Measurements from ENCODE around the gene PTGFRN. TPM values are rescaled to one million over a fixed set of nuclear protein-coding genes. Genes with fewer than 3 reads are reported as not detected.
A peak's percentile ranks its signal among the peaks of the same experiment; 100 is the strongest.
"Not testable (repeated sequence)": the region's sequence is repeated elsewhere in the genome, so short reads cannot be mapped to it uniquely, and the experiment has no call there.

The PTGFRN gene
- total RNA-seq (ENCODE audit: insufficient read depth, low replicate concordance), result 75.8 TPM

DNA sequence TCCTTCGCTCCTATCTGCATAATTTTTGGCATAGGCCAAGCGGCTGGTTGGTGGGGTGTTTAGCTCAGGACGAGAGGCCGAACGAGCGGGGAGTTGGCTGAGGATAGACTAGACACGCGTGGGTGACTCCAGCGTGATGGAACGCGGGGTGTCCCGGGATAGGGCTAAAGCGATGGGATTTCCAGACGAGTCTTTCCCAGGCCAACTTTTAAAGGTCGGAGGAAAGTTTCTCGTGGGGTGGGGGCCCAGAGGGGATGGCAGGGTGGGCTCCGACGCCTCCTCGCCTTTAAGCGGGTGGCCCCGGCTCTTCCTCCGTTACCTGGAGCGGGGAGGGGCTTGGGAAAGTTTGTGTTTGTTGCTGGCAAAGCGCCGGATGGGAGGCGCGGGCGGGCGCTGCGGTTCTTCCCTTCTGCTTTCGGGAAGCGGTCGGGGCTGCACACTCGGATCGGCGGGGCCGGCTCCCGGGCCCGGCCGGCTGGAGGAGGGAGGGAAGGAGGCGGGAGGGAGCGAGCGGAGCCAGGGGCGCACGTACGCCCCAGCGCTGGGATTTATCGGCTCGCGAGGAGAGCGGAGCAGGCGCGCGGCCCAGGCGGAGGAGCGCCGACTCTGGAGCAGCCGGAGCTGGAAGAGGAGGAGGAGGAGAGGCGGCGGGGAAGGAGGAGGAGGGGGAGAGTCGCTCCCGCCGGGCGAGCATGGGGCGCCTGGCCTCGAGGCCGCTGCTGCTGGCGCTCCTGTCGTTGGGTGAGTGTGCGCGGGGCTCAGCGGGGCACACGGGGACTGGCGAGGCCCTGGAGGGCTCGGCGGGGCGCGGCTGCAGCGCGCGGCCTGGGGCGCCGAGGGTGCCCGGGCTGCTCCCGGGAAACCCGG, at the start of gene PTGFRN:
Gene PTGFRN (plus strand): TSS at position 405 of the 867 bp plus-strand sequence. CDS start 288 bp downstream, at position 693.
- peak; percentile 82 for DNase-seq (ENCODE audit: low spot score)

- DNase-seq (ENCODE audit: low spot score), result not testable (repeated sequence)
These were observed 49.5 kb upstream of the PTGFRN start for GRCh38 chr1:116860167-116860566.

GRCh38 chr1:116861137-116861536, 48.6 kb upstream of the PTGFRN start:
- DNase-seq (ENCODE audit: low spot score), result no peak

DNA sequence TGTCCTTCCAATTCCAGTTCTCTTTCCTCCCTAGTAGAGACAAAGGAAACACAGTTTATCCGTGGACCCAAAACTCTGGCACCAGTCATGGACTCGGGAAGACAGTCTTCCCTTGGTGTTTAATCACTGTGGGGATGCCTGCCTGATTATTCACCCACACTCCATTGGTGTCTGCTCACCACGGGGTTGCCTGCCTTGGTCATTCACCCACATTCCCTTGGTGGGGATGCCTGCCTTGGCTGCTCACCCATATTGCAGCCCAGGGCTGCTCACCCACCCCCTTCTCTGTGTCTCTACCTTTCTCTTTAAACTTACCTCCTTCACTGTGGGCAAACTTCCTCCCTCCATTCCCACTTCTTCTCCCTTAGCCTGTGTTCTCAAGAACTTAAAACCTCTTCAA, 46.7 kb upstream of the PTGFRN start:
- DNase-seq (ENCODE audit: low spot score), result not testable (repeated sequence)

DNA sequence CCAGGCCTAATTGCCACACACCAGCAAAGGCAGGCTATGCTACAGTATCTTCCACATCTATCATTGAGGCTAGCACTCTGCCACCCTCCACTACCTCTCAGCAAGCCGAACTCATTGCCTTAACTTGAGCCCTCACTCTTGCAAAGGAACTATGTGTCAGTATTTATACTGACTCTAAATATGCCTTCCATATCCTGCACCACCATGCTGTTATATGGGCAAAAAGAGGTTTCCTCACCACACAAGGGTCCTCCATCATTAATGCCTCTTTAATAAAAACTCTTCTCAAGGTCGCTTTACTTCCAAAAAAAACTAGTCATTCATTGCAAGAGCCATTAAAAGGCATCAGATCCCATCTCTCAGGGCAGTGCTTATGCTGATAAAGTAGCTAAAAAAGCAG, 43.2 kb upstream of the PTGFRN start:
- not testable (repeated sequence) for DNase-seq (ENCODE audit: low spot score)

DNA sequence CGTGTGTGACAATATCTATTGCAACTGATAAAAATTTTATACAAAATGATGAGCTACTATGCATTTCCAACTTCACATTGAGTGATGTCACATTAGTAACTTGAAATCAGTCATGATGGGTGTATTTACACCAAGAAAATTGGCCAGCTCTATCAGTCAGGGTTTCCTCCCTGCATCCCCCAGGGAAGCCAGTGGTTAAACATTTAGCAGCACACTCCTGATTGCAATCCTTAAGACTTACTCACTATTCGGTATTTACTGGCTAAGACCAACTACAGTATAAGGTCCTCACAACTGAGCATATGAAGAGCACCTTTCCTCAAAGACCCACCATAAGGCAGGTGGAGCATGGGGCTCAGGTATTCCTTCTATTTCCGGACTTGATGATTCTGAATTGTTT, 41.3 kb upstream of the PTGFRN start:
- DNase-seq (ENCODE audit: low spot score), result no peak

GRCh38 chr1:116869611-116870010, 40.1 kb upstream of the PTGFRN start:
- DNase-seq (ENCODE audit: low spot score), result no peak

- no peak for DNase-seq (ENCODE audit: low spot score)
These were observed 39.4 kb upstream of the PTGFRN start for GRCh38 chr1:116870300-116870699.

DNA sequence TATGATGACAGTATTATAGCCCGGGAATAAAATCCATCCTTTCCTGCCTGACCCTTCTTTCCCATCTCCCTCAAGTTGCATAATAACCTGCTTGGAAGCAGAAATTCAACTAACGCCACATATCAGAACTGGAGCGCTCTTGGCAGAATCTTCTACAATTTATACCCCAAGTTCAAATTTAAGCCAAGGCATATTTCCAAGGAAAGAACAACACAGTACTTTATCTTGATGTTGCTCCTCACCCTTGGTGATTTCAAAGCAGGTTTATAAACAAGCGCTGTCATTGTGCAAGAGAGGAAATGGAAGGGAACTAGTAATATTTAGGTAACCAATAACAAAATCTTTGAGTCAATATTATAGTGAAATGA, 38.0 kb upstream of the PTGFRN start:
- DNase-seq (ENCODE audit: low spot score), result no peak

GRCh38 chr1:116873680-116874271, 35.9 kb upstream of the PTGFRN start:
- DNase-seq (ENCODE audit: low spot score), result no peak

DNA sequence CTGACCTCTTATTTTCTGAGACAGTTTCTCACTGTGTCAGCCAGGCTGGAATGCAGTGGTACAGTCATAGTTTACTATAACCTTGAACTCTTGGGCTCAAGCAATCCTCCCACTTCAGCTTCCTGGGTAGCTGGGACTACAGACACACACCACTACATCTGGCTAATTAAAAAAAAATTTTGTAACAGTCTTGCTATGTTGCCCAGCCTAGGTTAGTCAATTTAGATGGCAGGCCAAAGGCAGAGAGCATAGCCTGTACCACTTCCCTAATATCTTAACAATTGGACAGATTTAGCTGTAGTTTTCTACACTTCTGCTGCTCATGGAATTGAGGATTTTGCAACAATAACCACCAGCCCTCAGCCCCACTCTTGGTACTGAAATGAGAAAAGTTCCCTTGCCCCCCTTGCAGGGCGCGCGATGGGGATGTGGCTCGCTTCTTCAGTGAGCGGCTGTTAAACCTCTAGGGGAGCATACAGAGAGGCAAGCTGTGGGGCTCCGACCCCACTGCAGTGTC, 34.9 kb upstream of the PTGFRN start:
- DNase-seq (ENCODE audit: low spot score), result no peak

- DNase-seq (ENCODE audit: low spot score), result no peak
These were observed 34.3 kb upstream of the PTGFRN start for GRCh38 chr1:116875391-116875790.

- DNase-seq (ENCODE audit: low spot score), result not testable (repeated sequence)
These were observed 33.8 kb upstream of the PTGFRN start for GRCh38 chr1:116875946-116876345.

DNA sequence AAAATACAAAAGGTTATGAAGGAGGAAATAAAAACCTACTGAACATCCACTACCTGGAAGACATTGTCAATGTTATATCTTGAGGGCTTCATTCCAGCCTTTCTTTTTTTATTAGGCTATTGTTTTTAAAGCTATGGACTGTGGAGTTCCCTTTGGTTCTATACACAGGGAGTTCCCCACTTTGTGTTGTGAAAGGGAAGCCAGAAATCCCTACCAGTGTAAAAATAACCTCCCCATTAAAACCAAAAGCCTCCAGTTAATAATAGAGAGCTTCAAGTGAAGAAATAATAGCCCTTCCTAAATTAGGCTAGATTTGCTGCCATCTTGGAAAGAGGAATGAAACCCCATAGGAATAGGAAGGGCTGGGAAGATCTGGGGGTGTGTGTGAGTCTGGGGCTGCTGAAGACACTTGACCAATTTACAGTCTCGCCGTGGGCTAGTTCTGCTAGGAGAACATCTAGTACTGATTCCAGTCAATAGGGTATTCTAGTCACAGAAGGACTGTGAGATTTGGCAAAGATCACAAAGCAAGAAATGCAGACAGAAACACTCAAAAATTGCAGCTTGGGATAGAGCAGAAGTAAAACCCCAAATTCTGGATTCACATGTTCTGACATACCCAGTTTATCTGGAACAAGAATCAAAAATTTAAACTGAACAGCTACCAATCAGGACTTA, 32.4 kb upstream of the PTGFRN start:
- DNase-seq (ENCODE audit: low spot score), result peak; percentile 34

DNA sequence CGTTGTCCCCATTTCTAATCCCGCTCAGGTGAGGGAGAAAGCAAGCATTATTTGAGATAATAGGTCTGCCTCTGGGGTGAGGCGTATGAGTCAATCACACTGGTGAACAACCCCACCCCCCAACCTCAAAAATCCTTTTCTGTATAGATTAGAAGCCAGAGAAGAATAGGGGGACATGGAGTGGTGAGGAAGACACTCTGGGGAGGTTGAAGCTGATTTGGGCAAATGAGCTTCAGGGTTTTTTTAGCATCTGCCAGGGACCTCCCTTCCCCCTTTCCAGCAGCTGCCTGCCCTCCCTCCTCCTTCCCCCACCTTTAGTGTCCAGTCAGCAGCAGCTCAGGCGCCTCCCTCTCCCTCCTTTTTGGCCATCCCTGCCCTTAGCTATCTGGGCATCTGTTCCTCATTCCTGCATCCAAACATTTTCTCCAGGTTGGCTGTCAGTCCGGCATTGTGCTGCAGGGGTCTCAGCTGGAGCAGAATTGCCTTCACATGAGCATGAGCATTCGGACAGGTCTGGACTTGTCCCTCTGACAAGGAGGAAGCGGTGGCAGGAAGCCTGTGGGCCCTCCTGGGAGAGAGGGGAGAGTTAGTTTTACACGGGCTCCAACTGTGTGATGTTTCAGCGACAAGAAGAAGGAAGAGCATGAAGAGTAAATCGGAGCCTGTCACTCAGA, 30.8 kb upstream of the PTGFRN start:
- DNase-seq (ENCODE audit: low spot score), result peak; percentile 73

DNA sequence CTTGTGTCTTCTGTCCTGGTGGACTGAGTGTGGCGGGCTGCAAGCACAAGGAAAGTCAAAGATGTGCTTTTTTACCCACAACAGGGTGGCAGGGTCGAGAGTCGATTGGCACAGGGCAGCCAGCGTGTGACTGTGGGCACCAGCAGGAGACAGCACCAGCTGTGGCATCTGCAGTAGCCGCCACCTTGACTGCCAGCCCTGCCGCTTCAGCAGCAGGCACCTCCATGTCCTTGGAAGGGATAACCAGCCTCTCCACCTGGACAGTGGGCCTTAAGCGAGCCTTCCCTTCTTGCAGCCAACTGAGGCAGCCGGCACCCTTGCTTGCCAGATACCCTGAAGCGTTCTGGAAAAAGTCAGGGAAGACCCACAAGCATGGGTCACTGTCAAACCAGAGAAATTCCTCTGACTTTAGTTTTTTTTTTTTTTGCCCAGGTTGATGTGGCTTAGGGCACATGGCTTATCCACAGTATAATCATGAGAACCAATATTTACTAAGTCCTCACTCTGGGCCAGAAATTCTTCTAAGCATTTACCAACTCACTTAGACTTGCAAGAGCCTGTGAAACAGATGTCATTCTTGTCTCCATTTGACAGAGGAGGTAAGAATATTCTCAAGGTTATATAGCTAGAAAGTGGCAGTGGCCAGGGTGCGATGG, 30.1 kb upstream of the PTGFRN start:
- no peak for DNase-seq (ENCODE audit: low spot score)

DNA sequence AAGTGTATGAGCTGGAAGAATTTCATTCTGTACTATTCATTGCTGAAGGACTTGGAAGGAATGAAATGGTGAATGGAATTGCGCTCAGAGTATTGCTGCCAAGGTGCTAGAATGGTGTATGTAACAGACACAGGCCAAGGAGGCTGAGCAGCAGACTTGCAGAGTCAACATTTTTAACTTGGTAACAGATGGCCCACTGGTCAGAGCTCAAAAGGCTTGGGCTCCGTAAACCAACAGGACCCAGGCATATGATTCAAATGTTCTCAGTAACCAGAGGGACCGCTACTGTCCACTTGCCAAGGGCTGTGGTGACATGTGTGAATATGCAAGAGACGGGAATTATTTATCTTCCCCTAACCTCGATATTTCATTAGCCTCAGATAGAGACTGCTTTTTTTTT, 28.8 kb upstream of the PTGFRN start:
- DNase-seq (ENCODE audit: low spot score), result no peak

DNA sequence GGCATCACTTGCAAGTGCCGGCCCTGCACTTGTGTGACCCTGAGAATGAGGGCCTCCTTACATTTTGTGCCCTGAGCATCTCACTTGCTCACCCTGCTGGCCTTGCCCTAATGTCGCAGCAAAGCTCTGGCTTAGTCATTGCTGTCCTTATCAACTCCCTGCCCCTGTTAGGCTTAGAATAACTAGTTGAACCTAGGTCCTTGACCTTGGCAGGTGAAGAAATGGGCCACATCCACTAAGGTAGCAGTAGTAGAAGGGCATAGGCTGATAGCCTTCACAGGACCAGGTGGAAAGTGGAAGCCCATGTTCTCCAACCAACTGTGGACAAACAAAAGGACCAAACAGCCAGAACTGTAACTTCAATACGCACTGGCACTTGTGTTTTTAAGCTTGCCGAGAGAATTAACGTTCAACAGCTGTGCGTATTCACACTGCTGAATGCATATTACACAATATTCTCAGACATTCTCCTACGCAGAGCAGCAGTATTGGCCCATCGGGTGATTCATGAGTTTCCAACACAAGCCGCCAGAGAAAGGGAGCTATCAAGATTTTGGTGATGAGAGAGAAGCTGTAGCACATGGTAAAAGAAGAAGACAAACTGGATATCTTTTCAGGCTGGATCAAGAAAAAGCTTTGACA, 27.7 kb upstream of the PTGFRN start:
- peak; percentile 64 for DNase-seq (ENCODE audit: low spot score)

- no peak for DNase-seq (ENCODE audit: low spot score)
These were observed 26.9 kb upstream of the PTGFRN start for GRCh38 chr1:116882866-116883265.

DNA sequence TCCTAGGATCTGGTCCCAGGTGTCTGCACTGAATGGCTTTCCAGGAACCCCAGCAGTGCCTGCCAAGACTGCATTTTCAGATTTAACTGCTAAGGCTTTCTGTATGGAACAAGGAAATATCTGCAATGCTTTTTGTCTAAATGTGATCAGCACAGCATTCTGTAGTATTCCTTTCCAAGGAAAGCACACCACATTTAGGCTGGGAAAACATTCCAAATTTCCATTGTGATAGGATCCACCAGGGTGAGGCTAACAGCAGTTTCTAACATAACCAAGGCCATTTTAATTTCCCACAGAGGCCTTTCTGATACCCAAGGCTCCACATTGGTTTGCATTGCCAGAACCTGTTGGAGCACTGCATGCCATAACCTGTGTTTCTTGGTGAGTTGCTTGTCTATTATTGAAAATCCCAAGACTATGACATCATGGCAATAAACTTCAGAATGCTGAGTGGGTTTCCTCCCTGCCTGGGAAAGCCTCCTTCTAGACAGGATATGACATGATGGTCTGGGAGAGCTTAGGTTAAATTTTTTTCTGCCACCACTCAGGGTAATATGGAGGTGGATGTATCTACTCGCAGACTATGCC, 23.3 kb upstream of the PTGFRN start:
- peak; percentile 78 for DNase-seq (ENCODE audit: low spot score)
